Endothelial cell of umbilical vein (primary cell): Measurements from ENCODE around the gene MGAT1. TPM values are rescaled to one million over a fixed set of nuclear protein-coding genes. Genes with fewer than 3 reads are reported as not detected.

Experiments
- BruUV-seq: library from RNA; stranded (reverse); fragments of 400-500 nt; replicated peaks from 2 replicates; lab custom pipeline; 2021; lab: Mats Ljungman, UMichigan
- CTCF ChIA-PET: fragments of 300-600, 350-600 bp; sonication (Branson Sonifier 250); formaldehyde crosslinking; loops from one replicate; lab custom pipeline; 2021; ENCODE audit warnings: antibody characterized with exemption, inconsistent platforms; lab: Charles Lee
- POLR2A ChIA-PET: fragments of 300-600, 350-600 bp; sonication (Branson Sonifier 250); formaldehyde crosslinking; loops from one replicate; lab custom pipeline; 2021; ENCODE audit warnings: antibody characterized with exemption, inconsistent platforms; lab: Charles Lee
- DNase-seq: peaks from one replicate; pipeline ENCODE4 v3.0.0-alpha.2; 2011; ENCODE audit warnings: low read depth, low spot score
- FAIRE-seq: peaks from 2 replicates; lab custom pipeline; 2011; peaks lifted over from hg19 to GRCh38; lab: Jason Lieb, UNC
- H2AFZ ChIP-seq: 2 replicates; pipeline ENCODE4 v1.6.0; 2012; ENCODE audit warnings: low read depth, low read length, control low read depth, inconsistent platforms
- H3K27ac ChIP-seq: 2 replicates; pipeline ENCODE4 v1.5.1; 2011; ENCODE audit warnings: low read depth, mild to moderate bottlenecking, control low read depth, low read length, moderate library complexity; ENCODE audit not compliant: insufficient read depth
- H3K27me3 ChIP-seq, 2 experiments: 2 replicates each; pipeline versions ENCODE4 v1.6.0 to v1.6.1; 2011; ENCODE audit warnings: low read length in 2 of 2, mixed read lengths in 1 of 2; ENCODE audit not compliant: control insufficient read depth in 2 of 2, insufficient read depth in 2 of 2
- H3K36me3 ChIP-seq, 2 experiments: 2 replicates in 1 of 2; 3 replicates in 1 of 2; pipeline ENCODE4 v1.5.1; 2011; ENCODE audit warnings: low read length in 2 of 2, mild to moderate bottlenecking in 1 of 2, moderate library complexity in 1 of 2; ENCODE audit not compliant: control insufficient read depth in 2 of 2, insufficient read depth in 2 of 2; ENCODE audit errors: extremely low read depth in 1 of 2
- H3K4me1 ChIP-seq: 3 replicates; pipeline ENCODE4 v1.5.1; 2011; ENCODE audit warnings: mild to moderate bottlenecking, low read length; ENCODE audit not compliant: control insufficient read depth, insufficient read depth; ENCODE audit errors: extremely low read depth
- H3K4me2 ChIP-seq: 2 replicates; pipeline ENCODE4 v1.6.1; 2011; ENCODE audit warnings: low read length, control low read depth, mixed read lengths; ENCODE audit not compliant: insufficient read depth
- H3K4me3 ChIP-seq, 3 experiments: fragments of 200-600 bp in 1 of 3; sonication (generic), shearing (Covaris generic) in 1 of 3; replicated peaks in 1 of 3; 2 replicates each; pipeline ENCODE4 v1.5.1; 2011 to 2016; ENCODE audit warnings: control low read depth in 3 of 3, low read length in 3 of 3, mild to moderate bottlenecking in 2 of 3, inconsistent platforms in 1 of 3, low read depth in 1 of 3, moderate library complexity in 1 of 3; ENCODE audit not compliant: insufficient read depth in 1 of 3
- H3K79me2 ChIP-seq: 2 replicates; pipeline ENCODE4 v1.6.0; 2012; ENCODE audit warnings: low read length, inconsistent platforms; ENCODE audit not compliant: control insufficient read depth, insufficient read depth
- H3K9ac ChIP-seq: replicated peaks from 2 replicates; pipeline ENCODE3; 2011; ENCODE audit warnings: low read length, control low read depth; ENCODE audit not compliant: insufficient read depth; ENCODE audit errors: extremely low read depth
- H3K9me1 ChIP-seq: replicated peaks from 3 replicates; pipeline ENCODE4 v1.6.0; 2011; ENCODE audit warnings: mild to moderate bottlenecking, low read length; ENCODE audit not compliant: control insufficient read depth, insufficient read depth; ENCODE audit errors: extremely low read depth
- H3K9me3 ChIP-seq: replicated peaks from 2 replicates; pipeline ENCODE4 v1.5.1; 2012; ENCODE audit warnings: low read length, inconsistent platforms; ENCODE audit not compliant: control insufficient read depth, insufficient read depth
- H4K20me1 ChIP-seq: replicated peaks from 2 replicates; pipeline ENCODE3; 2011; ENCODE audit warnings: mild to moderate bottlenecking, low read length; ENCODE audit not compliant: control insufficient read depth, insufficient read depth; ENCODE audit errors: extremely low read depth
- EZH2 ChIP-seq: IDR thresholded peaks from 2 replicates; pipeline ENCODE4 v1.6.1; 2012; ENCODE audit warnings: borderline replicate concordance, low read depth, mild to moderate bottlenecking, moderate library complexity, low read length, inconsistent platforms; ENCODE audit not compliant: severe bottlenecking
- FOS ChIP-seq: IDR thresholded peaks from 2 replicates; pipeline ENCODE4 v1.6.1; 2011; ENCODE audit warnings: mild to moderate bottlenecking, low read length, moderate library complexity, borderline replicate concordance; ENCODE audit not compliant: insufficient read depth
- GATA2 ChIP-seq: IDR thresholded peaks from 2 replicates; pipeline ENCODE4 v1.7.0; 2011; ENCODE audit warnings: low read depth, mild to moderate bottlenecking, moderate library complexity, mixed read lengths, low read length; ENCODE audit not compliant: insufficient read length, insufficient read depth
- JUN ChIP-seq: IDR thresholded peaks from 2 replicates; pipeline ENCODE4 v1.6.1; 2011; ENCODE audit warnings: borderline replicate concordance, low read depth; ENCODE audit not compliant: insufficient read length, insufficient read depth
- MYC ChIP-seq: IDR thresholded peaks from one replicate; pipeline ENCODE4 v1.6.1; 2011; ENCODE audit warnings: mild to moderate bottlenecking, low read depth, low read length
- POLR2A ChIP-seq: IDR thresholded peaks from 2 replicates; pipeline ENCODE4 v1.6.1; 2012; ENCODE audit warnings: low read depth, mild to moderate bottlenecking, control low read depth, low read length
- POLR2AphosphoS5 ChIP-seq: IDR thresholded peaks from 2 replicates; pipeline ENCODE4 v1.6.1; 2012; ENCODE audit warnings: low read depth, mild to moderate bottlenecking, control low read depth, low read length, moderate library complexity; ENCODE audit not compliant: insufficient read depth
- dilution Hi-C: fragments of 300-500 bp; cut with MboI; formaldehyde crosslinking; loops from one replicate; pipeline ENCODE4 v1.15.0; 2019; ENCODE audit warnings: low sequenced_read_pairs; ENCODE audit not compliant: extremely low pct_ligation_motif_present
- intact Hi-C: fragments of 100-400 bp; cut with micrococcal nuclease; formaldehyde crosslinking; loops from one replicate; pipeline ENCODE4 v1.10.0; 2022
- polyA plus RNA-seq, 4 experiments: library from polyadenylated mRNA; depleted of rRNA in 3 of 4; stranded (reverse) in 3 of 4; unstranded in 1 of 4; fragments of >200 nt; gene quantifications; 2 replicates each; pipeline versions ENCODE4 v1.2.1 to v1.2.3, GENCODE V29; 2011 to 2012; ENCODE audit warnings: missing spikeins in 1 of 4
- total RNA-seq: library from RNA; stranded (reverse); gene quantifications from 2 replicates; pipeline ENCODE4 v1.2.3, GENCODE V29; 2021
- TF ChIP-seq, protein P1 (sequence below): IDR thresholded peaks from 2 replicates; pipeline ENCODE4 v1.6.1; 2011; ENCODE audit not compliant: insufficient read depth, insufficient read length
- TF ChIP-seq, protein P2 (sequence below), 2 donors: IDR thresholded peaks; 1 replicate in 1 of 2; 2 replicates in 1 of 2; pipeline ENCODE4 v1.5.1; 2011; ENCODE audit warnings: low read length in 2 of 2, mild to moderate bottlenecking in 2 of 2, moderate library complexity in 2 of 2, control low read depth in 1 of 2, inconsistent platforms in 1 of 2, low read depth in 1 of 2; ENCODE audit not compliant: insufficient read depth in 1 of 2; ENCODE audit errors: extremely low read depth in 1 of 2

MGAT1 gene
- total and polyA plus RNA-seq, 2 donors (not counting 3 experiments of a cell fraction or from before 2014, with no cell fraction given), result 123 to 126 TPM

DNA sequence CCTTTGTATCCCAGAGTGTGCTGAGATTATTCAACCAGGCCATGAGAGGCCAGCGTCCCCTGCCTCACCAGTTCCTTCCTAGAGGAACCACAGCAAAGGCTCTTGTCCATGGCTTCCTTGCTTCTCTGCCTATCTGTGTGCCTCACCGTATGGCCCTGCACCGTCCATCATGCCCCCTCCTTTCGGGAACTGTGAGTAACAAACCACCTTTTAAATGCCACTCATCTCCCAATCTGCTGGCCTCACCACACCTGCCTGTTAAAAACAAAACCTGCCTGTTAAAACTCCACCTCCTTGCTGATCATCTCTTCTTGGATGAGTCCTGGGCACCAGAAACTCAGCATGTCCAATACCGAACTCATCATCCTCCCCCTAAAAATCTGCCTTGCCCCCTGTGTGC is 58.4 kb downstream of the MGAT1 start:
- H3K36me3 ChIP-seq, result no peaks in the 10 kb centered on the region
- no peak overlapping the region for H3K9ac ChIP-seq
- no peaks in the 10 kb centered on the region for H3K4me1 ChIP-seq
- H3K4me3 ChIP-seq, result no peak overlapping the region
- no peaks in the 10 kb centered on the region for H3K79me2 ChIP-seq
- ChIA-PET POLR2A (no interaction called here), CTCF (no interaction called here)
- no peaks in the 10 kb centered on the region for H3K27me3 ChIP-seq
- intact Hi-C loops, result no loop called here
- dilution Hi-C loops, result no loop called here
- no peak overlapping the region for H3K4me2 ChIP-seq
- BruUV-seq, result no TSS peak
- no peaks in the 10 kb centered on the region for H4K20me1 ChIP-seq
- FAIRE-seq (no peak), DNase-seq (no peak)
- H3K27ac ChIP-seq, result no peak overlapping the region
- H3K9me3 ChIP-seq, result no peaks in the 10 kb centered on the region
- H2AFZ ChIP-seq, result no peak overlapping the region
- TF ChIP-seq, protein P1, sequence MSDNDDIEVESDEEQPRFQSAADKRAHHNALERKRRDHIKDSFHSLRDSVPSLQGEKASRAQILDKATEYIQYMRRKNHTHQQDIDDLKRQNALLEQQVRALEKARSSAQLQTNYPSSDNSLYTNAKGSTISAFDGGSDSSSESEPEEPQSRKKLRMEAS, result no peak
- no peak for TF ChIP-seq POLR2A
- TF ChIP-seq FOS, result no peak
- TF ChIP-seq, protein P2, sequence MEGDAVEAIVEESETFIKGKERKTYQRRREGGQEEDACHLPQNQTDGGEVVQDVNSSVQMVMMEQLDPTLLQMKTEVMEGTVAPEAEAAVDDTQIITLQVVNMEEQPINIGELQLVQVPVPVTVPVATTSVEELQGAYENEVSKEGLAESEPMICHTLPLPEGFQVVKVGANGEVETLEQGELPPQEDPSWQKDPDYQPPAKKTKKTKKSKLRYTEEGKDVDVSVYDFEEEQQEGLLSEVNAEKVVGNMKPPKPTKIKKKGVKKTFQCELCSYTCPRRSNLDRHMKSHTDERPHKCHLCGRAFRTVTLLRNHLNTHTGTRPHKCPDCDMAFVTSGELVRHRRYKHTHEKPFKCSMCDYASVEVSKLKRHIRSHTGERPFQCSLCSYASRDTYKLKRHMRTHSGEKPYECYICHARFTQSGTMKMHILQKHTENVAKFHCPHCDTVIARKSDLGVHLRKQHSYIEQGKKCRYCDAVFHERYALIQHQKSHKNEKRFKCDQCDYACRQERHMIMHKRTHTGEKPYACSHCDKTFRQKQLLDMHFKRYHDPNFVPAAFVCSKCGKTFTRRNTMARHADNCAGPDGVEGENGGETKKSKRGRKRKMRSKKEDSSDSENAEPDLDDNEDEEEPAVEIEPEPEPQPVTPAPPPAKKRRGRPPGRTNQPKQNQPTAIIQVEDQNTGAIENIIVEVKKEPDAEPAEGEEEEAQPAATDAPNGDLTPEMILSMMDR (IDR thresholded peaks at IDR 0.05; ENCODE audit: extremely low read depth in 1 of 2, insufficient read depth in 1 of 2, low read depth in 1 of 2, low read length in 2 of 2), result no peak
- TF ChIP-seq MYC, result no peak
- TF ChIP-seq POLR2AphosphoS5, result no peak
- H3K9me1 ChIP-seq, result no peaks in the 10 kb centered on the region

DNA sequence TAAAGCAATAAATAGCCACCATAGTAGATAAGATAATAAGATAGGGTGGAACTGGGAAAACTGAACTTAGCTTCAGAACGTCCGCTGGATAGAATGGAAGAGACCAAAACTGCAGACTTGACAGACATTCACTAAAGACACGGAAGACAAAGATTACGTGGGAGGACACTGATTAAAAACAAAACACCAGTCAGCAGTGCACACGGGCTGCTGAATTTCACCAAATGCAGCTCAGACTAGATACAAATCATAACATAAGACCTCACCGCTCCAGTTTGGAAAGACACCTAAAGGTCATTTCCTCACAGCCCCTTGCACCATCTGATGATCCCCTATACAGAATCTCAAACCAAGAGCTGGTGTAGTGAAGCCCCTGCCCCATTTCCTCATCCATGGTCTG is 59.9 kb downstream of the MGAT1 start:
- FAIRE-seq (no peak), DNase-seq (no peak)
- intact Hi-C loops (no loop called here), dilution Hi-C loops (no loop called here)
- Histone ChIP-seq H2AFZ (no peak overlapping the region), H3K9me1 (no peaks in the 10 kb centered on the region), H4K20me1 (no peaks in the 10 kb centered on the region), H3K4me1 (no peaks in the 10 kb centered on the region), H3K27ac (no peak overlapping the region), H3K79me2 (no peaks in the 10 kb centered on the region), H3K4me3 (no peak overlapping the region), H3K4me2 (no peak overlapping the region), H3K36me3 (no peaks in the 10 kb centered on the region), H3K9ac (no peak overlapping the region), H3K9me3 (no peaks in the 10 kb centered on the region), H3K27me3 (no peaks in the 10 kb centered on the region)
- POLR2A ChIA-PET, result no interaction called here
- TF ChIP-seq JUN (no peak), GATA2 (no peak), FOS (no peak), EZH2 (no peak)
- TF ChIP-seq, protein P2 (IDR thresholded peaks at IDR 0.05; ENCODE audit: extremely low read depth in 1 of 2, insufficient read depth in 1 of 2, low read depth in 1 of 2, low read length in 2 of 2), result no peak
- BruUV-seq, result no TSS peak
- CTCF ChIA-PET, result no interaction called here
